Type B pancreatic cell (in vitro differentiated cells): ENCODE results near the gene ARHGEF28. TPM values are rescaled to one million over a fixed set of nuclear protein-coding genes. Genes with fewer than 3 reads are reported as not detected.

Experiments used
- DNase-seq: peaks from one replicate; pipeline ENCODE4 v3.0.0; 2021; ENCODE audit warnings: mixed read lengths; ENCODE audit not compliant: unreplicated experiment; ENCODE audit errors: extremely low spot score
- H3K27ac Mint-ChIP-seq: 2 replicates; pipeline ENCODE4 v1.8.0; 2021; ENCODE audit warnings: mild to moderate bottlenecking, mixed read lengths
- H3K27me3 Mint-ChIP-seq: 2 replicates; pipeline ENCODE4 v1.8.0; 2021; ENCODE audit warnings: mixed read lengths
- H3K36me3 Mint-ChIP-seq: 2 replicates; pipeline ENCODE4 v1.8.0; 2021; ENCODE audit warnings: mixed read lengths
- H3K4me1 Mint-ChIP-seq: one replicate; pipeline ENCODE4 v1.8.0; 2021; ENCODE audit warnings: mixed read lengths; ENCODE audit not compliant: unreplicated experiment
- H3K4me3 Mint-ChIP-seq: 2 replicates; pipeline ENCODE4 v1.8.0; 2021; ENCODE audit warnings: mild to moderate bottlenecking, mixed read lengths
- H3K9me3 Mint-ChIP-seq: 2 replicates; pipeline ENCODE4 v1.8.0; 2021; ENCODE audit warnings: mixed read lengths
- total RNA-seq: library from RNA; stranded (reverse); gene quantifications from 2 replicates; pipeline ENCODE4 v1.2.1, GENCODE V29; 2021; ENCODE audit warnings: low replicate concordance
- TF ChIP-seq, protein P1 (sequence below): fragments of 200-600 bp; sonication (generic); conservative IDR thresholded peaks from 2 replicates; pipeline ENCODE4 v1.5.0; 2021; ENCODE audit warnings: antibody characterized with exemption, mild to moderate bottlenecking

The ARHGEF28 gene
- total RNA-seq, 1 donor from 2014 or later: 24.9 TPM

DNA sequence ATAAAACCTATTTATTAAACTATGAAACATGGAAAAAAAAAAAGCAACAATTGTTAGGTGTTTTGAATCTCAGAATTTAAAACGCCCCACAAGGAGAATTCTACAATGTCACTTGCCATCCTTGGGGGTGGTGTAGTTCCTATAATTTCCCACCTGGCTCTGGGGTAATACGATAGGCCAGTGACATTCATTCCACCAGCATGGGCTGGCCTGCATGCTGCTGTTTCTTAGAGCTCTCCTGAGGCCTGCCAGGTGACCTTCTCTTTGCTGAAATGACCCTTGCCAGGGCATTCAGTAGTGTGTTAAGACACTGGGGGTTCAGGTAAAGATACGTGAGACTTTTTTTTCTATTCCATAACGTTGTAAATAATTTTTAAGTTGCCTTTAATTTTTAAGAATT lies 10.0 kb upstream of the ARHGEF28 start:
- Mint-ChIP-seq H3K4me1 (peaks cover 8% of the 10 kb centered on the region), H3K36me3 (no peaks in the 10 kb centered on the region), H3K9me3 (peaks cover 6% of the 10 kb centered on the region), H3K27me3 (peaks cover 3% of the 10 kb centered on the region), H3K27ac (no peak overlapping the region), H3K4me3 (no peak overlapping the region)
- TF ChIP-seq, protein P1, sequence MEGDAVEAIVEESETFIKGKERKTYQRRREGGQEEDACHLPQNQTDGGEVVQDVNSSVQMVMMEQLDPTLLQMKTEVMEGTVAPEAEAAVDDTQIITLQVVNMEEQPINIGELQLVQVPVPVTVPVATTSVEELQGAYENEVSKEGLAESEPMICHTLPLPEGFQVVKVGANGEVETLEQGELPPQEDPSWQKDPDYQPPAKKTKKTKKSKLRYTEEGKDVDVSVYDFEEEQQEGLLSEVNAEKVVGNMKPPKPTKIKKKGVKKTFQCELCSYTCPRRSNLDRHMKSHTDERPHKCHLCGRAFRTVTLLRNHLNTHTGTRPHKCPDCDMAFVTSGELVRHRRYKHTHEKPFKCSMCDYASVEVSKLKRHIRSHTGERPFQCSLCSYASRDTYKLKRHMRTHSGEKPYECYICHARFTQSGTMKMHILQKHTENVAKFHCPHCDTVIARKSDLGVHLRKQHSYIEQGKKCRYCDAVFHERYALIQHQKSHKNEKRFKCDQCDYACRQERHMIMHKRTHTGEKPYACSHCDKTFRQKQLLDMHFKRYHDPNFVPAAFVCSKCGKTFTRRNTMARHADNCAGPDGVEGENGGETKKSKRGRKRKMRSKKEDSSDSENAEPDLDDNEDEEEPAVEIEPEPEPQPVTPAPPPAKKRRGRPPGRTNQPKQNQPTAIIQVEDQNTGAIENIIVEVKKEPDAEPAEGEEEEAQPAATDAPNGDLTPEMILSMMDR: no peak
- DNase-seq: no peak

GRCh38 chr5:73617510-73618279 lies 8.3 kb upstream of the ARHGEF28 start:
- Mint-ChIP-seq H3K27me3 (peaks cover 3% of the 10 kb centered on the region), H3K4me3 (no peak overlapping the region), H3K4me1 (peaks cover 8% of the 10 kb centered on the region), H3K36me3 (no peaks in the 10 kb centered on the region), H3K27ac (peak overlapping the region; percentile 66), H3K9me3 (peaks cover 6% of the 10 kb centered on the region)
- DNase-seq: no peak
- TF ChIP-seq, protein P1: no peak

- Mint-ChIP-seq H3K4me1 (peaks cover 16% of the 10 kb centered on the region), H3K36me3 (no peaks in the 10 kb centered on the region), H3K27ac (peak overlapping the region; percentile 12), H3K4me3 (no peak overlapping the region), H3K9me3 (peaks cover 6% of the 10 kb centered on the region), H3K27me3 (peaks cover 3% of the 10 kb centered on the region)
- TF ChIP-seq, protein P1: no peak
- no peak for DNase-seq
Observed at GRCh38 chr5:73619606-73620333, 6.2 kb upstream of the ARHGEF28 start.

GRCh38 chr5:73620334-73620687 lies 5.7 kb upstream of the ARHGEF28 start:
- Mint-ChIP-seq H3K4me3 (no peak overlapping the region), H3K27ac (peak overlapping the region; percentile 12), H3K36me3 (no peaks in the 10 kb centered on the region), H3K27me3 (peaks cover 4% of the 10 kb centered on the region), H3K9me3 (peaks cover under 1% of the 10 kb centered on the region), H3K4me1 (peaks cover 17% of the 10 kb centered on the region)
- TF ChIP-seq, protein P1: no peak
- no peak for DNase-seq

GRCh38 chr5:73623060-73623459 lies 2.9 kb upstream of the ARHGEF28 start:
- H3K4me1 Mint-ChIP-seq: peaks cover 19% of the 10 kb centered on the region
- H3K4me3 Mint-ChIP-seq: no peak overlapping the region
- no peaks in the 10 kb centered on the region for H3K36me3 Mint-ChIP-seq
- DNase-seq: no peak
- H3K27me3 Mint-ChIP-seq: peaks cover 19% of the 10 kb centered on the region
- no peaks in the 10 kb centered on the region for H3K9me3 Mint-ChIP-seq
- TF ChIP-seq, protein P1: no peak
- H3K27ac Mint-ChIP-seq: peak overlapping the region; percentile 33
